B cell (primary cell): ENCODE results near the gene UACA. TPM values are rescaled to one million over a fixed set of nuclear protein-coding genes. Genes with fewer than 3 reads are reported as not detected.

Source experiments
- ATAC-seq: fragments of 200-7000 bp; cut with Tn5 transposase; one replicate; pipeline ENCODE4 v1.10.0; 2021; ENCODE audit warnings: low read depth, mild to moderate bottlenecking, moderate number of reproducible peaks, moderate library complexity
- CTCF ChIA-PET: fragments of 350-600 bp; sonication (Branson Sonifier 250); formaldehyde crosslinking; loops from one replicate; lab custom pipeline; 2021; ENCODE audit warnings: antibody characterized with exemption, inconsistent platforms; lab: Charles Lee
- POLR2A ChIA-PET: fragments of 350-600 bp; sonication (Branson Sonifier 250); formaldehyde crosslinking; loops from one replicate; lab custom pipeline; 2021; ENCODE audit warnings: antibody characterized with exemption; lab: Charles Lee
- DNase-seq: peaks from one replicate; pipeline ENCODE4 v3.0.0; 2013
- H2AFZ ChIP-seq: 2 replicates; pipeline ENCODE4 v1.6.1; 2012; ENCODE audit warnings: mild to moderate bottlenecking, low read depth, low read length; ENCODE audit not compliant: insufficient read depth, poor library complexity, severe bottlenecking
- H3K27ac ChIP-seq, 2 donors: 1 replicate in 1 of 2; 2 replicates in 1 of 2; pipeline ENCODE4 v1.5.1; 2012 to 2013; ENCODE audit warnings: low read length in 2 of 2, mild to moderate bottlenecking in 2 of 2, moderate library complexity in 1 of 2
- H3K27me3 ChIP-seq, 4 experiments: fragments of 200-600 bp in 1 of 4; sonication (generic) in 1 of 4; replicated peaks in 1 of 4; 1 replicate in 2 of 4; 2 replicates in 2 of 4; pipeline versions ENCODE4 v1.6.1 to v1.7.0; 2013 to 2016; ENCODE audit warnings: low read length in 3 of 4, mild to moderate bottlenecking in 2 of 4, mixed read lengths in 1 of 4, moderate library complexity in 1 of 4; ENCODE audit not compliant: insufficient read depth in 4 of 4, control insufficient read depth in 3 of 4; ENCODE audit errors: control extremely low read depth in 1 of 4
- H3K36me3 ChIP-seq, 2 experiments: replicated peaks in 1 of 2; 1 replicate in 1 of 2; 2 replicates in 1 of 2; pipeline versions ENCODE4 v1.6.1 to v1.7.1; 2013; ENCODE audit warnings: low read length in 1 of 2; ENCODE audit not compliant: insufficient read depth in 2 of 2, control insufficient read depth in 1 of 2; ENCODE audit errors: control extremely low read depth in 1 of 2, extremely low read depth in 1 of 2
- H3K4me1 ChIP-seq, 2 donors: fragments of 200-600 bp in 1 of 2; sonication (generic) in 1 of 2; 1 replicate in 1 of 2; 2 replicates in 1 of 2; pipeline versions ENCODE4 v1.5.1 to v1.6.1; 2013 to 2017; ENCODE audit warnings: low read length in 2 of 2; ENCODE audit not compliant: control insufficient read depth in 2 of 2, insufficient read depth in 2 of 2
- H3K4me2 ChIP-seq: replicated peaks from 2 replicates; pipeline ENCODE3; 2012; ENCODE audit warnings: mild to moderate bottlenecking, low read depth, low read length; ENCODE audit not compliant: poor library complexity, severe bottlenecking
- H3K4me3 ChIP-seq, 5 experiments: fragments of 200-600 bp in 1 of 5; sonication (generic) in 1 of 5; 1 replicate in 3 of 5; 2 replicates in 2 of 5; pipeline versions ENCODE4 v1.5.1 to v1.7.0; 2011 to 2016; ENCODE audit warnings: low read length in 4 of 5, mild to moderate bottlenecking in 4 of 5, low read depth in 2 of 5, control low read depth in 1 of 5, moderate library complexity in 1 of 5; ENCODE audit not compliant: insufficient read depth in 1 of 5; ENCODE audit errors: control extremely low read depth in 1 of 5, extremely low read depth in 1 of 5
- H3K79me2 ChIP-seq: fragments of 200-600 bp; sonication (generic); one replicate; pipeline ENCODE4 v1.6.0; 2016; ENCODE audit warnings: low read length; ENCODE audit not compliant: control insufficient read depth, insufficient read depth
- H3K9ac ChIP-seq: fragments of 200-600 bp; sonication (generic); 2 replicates; pipeline ENCODE4 v1.6.1; 2017; ENCODE audit warnings: mild to moderate bottlenecking, low read length, moderate library complexity
- H3K9me3 ChIP-seq, 3 donors: one replicate each; pipeline versions ENCODE4 v1.6.1 to v1.7.1; 2013; ENCODE audit warnings: low read length in 2 of 3; ENCODE audit not compliant: control insufficient read depth in 2 of 3, insufficient read depth in 1 of 3; ENCODE audit errors: control extremely low read depth in 1 of 3
- H4K20me1 ChIP-seq: 2 replicates; pipeline ENCODE4 v1.6.0; 2012; ENCODE audit warnings: mild to moderate bottlenecking, low read length; ENCODE audit not compliant: insufficient read depth, control insufficient read depth, poor library complexity, severe bottlenecking
- H3K27ac Mint-ChIP-seq: one replicate; pipeline ENCODE4 v1.8.0; 2021; ENCODE audit warnings: mixed read lengths
- H3K27me3 Mint-ChIP-seq: one replicate; pipeline ENCODE4 v1.8.0; 2021; ENCODE audit warnings: mixed read lengths
- H3K4me1 Mint-ChIP-seq: one replicate; pipeline ENCODE4 v1.8.0; 2021; ENCODE audit warnings: mixed read lengths
- H3K4me3 Mint-ChIP-seq: one replicate; pipeline ENCODE4 v1.8.0; 2021; ENCODE audit warnings: mixed read lengths
- H3K9me3 Mint-ChIP-seq: one replicate; pipeline ENCODE4 v1.8.0; 2022; ENCODE audit warnings: mixed read lengths; ENCODE audit not compliant: insufficient read depth
- EZH2 ChIP-seq: IDR thresholded peaks from 2 replicates; pipeline ENCODE4 v1.6.1; 2012; ENCODE audit warnings: borderline replicate concordance, low read depth, mild to moderate bottlenecking, moderate library complexity, low read length; ENCODE audit not compliant: insufficient read depth, poor library complexity, severe bottlenecking
- WGBS: methylation state at CpG from one replicate; pipeline ENCODE4 v1.1.5; 2013; ENCODE audit warnings: missing lambda C conversion rate; ENCODE audit not compliant: insufficient coverage; 5-methylcytosine and 5-hydroxymethylcytosine counted together
- intact Hi-C: fragments of 100-400 bp; cut with micrococcal nuclease; formaldehyde crosslinking; loops from one replicate; pipeline ENCODE4 v1.10.0; 2022
- polyA plus RNA-seq: library from polyadenylated mRNA; depleted of rRNA; stranded (reverse); fragments of >200 nt; gene quantifications from 2 replicates; pipeline ENCODE4 v1.2.3, GENCODE V29; 2012
- total RNA-seq, 2 donors: library from RNA; stranded (reverse); fragments of 120-200 nt in 1 of 2; gene quantifications; 1 replicate in 1 of 2; 2 replicates in 1 of 2; pipeline versions ENCODE4 v1.2.3 to v1.2.4, GENCODE V29; 2013 to 2022
- TF ChIP-seq, protein P1 (sequence below): fragments of 200-600 bp; IDR thresholded peaks from one replicate; pipeline ENCODE4 v1.8.0; 2022; ENCODE audit warnings: antibody characterized with exemption, mild to moderate bottlenecking

Gene UACA
- total and polyA plus RNA-seq, 2 donors (not counting 1 experiment from before 2014, with no cell fraction given): 2.7 to 3.3 TPM

DNA sequence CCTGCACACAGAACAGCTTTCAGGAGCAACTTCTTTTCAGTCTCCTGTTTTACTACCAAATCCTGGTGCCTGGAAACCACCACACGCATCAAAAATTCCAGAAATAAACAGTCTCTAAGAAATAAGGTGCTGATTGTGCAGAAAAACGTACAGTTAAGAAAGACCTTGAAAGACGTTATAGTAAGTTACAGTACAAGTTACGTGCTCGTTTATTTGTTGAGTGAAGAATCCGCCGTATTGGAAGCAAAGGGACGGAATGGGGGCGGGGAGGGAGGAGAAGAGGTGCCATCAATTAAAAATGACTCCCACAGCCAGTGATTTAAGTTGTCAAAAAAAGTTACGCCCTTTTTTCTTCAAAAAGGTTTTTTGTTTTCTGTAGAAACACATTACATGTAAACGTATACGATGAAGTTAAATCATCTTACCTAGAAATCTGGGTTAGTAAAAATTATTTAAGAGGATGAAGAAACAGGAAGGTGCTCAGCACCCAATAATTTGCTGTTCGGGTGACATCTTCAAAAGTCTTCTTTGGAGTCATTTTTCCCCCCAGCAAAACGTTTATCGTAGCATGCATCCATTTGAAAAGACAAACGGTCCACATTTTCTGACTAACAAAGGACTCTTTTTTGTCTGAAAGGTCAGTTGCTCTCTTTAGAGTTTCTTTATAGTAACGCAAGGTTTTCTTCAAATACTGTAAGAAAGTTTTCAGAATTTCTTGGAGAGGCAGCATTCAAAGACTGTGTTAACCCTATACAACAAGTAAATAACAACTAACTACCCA is 782 bp upstream of the UACA start:
- Histone ChIP-seq H3K27ac (no peak overlapping the region), H4K20me1 (no peaks in the 10 kb centered on the region), H3K4me1 (peaks cover 27% of the 10 kb centered on the region in 2 donors), H3K4me3 (peak overlapping the region in 4 of 5 experiments; percentile 58 to 79 (median 74)), H3K79me2 (no peaks in the 10 kb centered on the region), H3K4me2 (peak overlapping the region; percentile 97), H3K36me3 (no peaks in the 10 kb centered on the region), H3K27me3 (peaks cover 2 to 23% (median 18%) of the 10 kb centered on the region in 4 experiments), H3K9ac (peak overlapping the region; percentile 72), H3K9me3 (peaks cover 0 to 6% (median 0%) of the 10 kb centered on the region in 3 donors), H2AFZ (peak overlapping the region; percentile 81)
- no peak for DNase-seq
- 18% methylated on average over 9 of the region's 17 CpGs for WGBS
- ChIA-PET CTCF (no interaction called here), POLR2A (no interaction called here)
- H3K27me3 Mint-ChIP-seq: peaks cover 34% of the 10 kb centered on the region
- no peak for ATAC-seq
- H3K27ac Mint-ChIP-seq: no peak overlapping the region
- TF ChIP-seq EZH2: no peak
- TF ChIP-seq, protein P1, sequence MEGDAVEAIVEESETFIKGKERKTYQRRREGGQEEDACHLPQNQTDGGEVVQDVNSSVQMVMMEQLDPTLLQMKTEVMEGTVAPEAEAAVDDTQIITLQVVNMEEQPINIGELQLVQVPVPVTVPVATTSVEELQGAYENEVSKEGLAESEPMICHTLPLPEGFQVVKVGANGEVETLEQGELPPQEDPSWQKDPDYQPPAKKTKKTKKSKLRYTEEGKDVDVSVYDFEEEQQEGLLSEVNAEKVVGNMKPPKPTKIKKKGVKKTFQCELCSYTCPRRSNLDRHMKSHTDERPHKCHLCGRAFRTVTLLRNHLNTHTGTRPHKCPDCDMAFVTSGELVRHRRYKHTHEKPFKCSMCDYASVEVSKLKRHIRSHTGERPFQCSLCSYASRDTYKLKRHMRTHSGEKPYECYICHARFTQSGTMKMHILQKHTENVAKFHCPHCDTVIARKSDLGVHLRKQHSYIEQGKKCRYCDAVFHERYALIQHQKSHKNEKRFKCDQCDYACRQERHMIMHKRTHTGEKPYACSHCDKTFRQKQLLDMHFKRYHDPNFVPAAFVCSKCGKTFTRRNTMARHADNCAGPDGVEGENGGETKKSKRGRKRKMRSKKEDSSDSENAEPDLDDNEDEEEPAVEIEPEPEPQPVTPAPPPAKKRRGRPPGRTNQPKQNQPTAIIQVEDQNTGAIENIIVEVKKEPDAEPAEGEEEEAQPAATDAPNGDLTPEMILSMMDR: no peak
- H3K4me1 Mint-ChIP-seq: peaks cover 19% of the 10 kb centered on the region
- H3K4me3 Mint-ChIP-seq: peak overlapping the region; percentile 93
- intact Hi-C loops: loop anchor here (2.0 to 10.0 kb wide), 3 partner anchors 1311 to 1602 kb away; partner anchors contain the start of genes GLCE, KIF23 and RPLP1
- H3K9me3 Mint-ChIP-seq: no peaks in the 10 kb centered on the region
